Ovary (tissue), 3 donors: ENCODE measurements around the gene ASIC4.

Experiments
- CTCF ChIP-seq, 3 donors: fragments of 450-650 bp in 2 of 3; fragments of 200-600 bp in 1 of 3; IDR thresholded peaks; one replicate each; pipeline versions ENCODE4 v1.5.1 to v1.8.0; 2016 to 2022; ENCODE audit warnings: antibody characterized with exemption in 3 of 3, mild to moderate bottlenecking in 1 of 3
- EP300 ChIP-seq: sonication (generic); formaldehyde crosslinking; IDR thresholded peaks from one replicate; pipeline ENCODE4 v1.6.1; 2017; ENCODE audit warnings: antibody characterized with exemption
- donor health status: DM: no; HTN: no; CAD: no.

GRCh38 chr2:219496825-219497494, 17.3 kb upstream of the ASIC4 start:
- no peak for TF ChIP-seq CTCF (IDR thresholded peaks at IDR 0.05)
- TF ChIP-seq EP300 = no peak
